ENCODE data around the gene AP3B1. TPM values are rescaled to one million over a fixed set of nuclear protein-coding genes. Genes with fewer than 3 reads are reported as not detected.

The AP3B1 gene, protein sequence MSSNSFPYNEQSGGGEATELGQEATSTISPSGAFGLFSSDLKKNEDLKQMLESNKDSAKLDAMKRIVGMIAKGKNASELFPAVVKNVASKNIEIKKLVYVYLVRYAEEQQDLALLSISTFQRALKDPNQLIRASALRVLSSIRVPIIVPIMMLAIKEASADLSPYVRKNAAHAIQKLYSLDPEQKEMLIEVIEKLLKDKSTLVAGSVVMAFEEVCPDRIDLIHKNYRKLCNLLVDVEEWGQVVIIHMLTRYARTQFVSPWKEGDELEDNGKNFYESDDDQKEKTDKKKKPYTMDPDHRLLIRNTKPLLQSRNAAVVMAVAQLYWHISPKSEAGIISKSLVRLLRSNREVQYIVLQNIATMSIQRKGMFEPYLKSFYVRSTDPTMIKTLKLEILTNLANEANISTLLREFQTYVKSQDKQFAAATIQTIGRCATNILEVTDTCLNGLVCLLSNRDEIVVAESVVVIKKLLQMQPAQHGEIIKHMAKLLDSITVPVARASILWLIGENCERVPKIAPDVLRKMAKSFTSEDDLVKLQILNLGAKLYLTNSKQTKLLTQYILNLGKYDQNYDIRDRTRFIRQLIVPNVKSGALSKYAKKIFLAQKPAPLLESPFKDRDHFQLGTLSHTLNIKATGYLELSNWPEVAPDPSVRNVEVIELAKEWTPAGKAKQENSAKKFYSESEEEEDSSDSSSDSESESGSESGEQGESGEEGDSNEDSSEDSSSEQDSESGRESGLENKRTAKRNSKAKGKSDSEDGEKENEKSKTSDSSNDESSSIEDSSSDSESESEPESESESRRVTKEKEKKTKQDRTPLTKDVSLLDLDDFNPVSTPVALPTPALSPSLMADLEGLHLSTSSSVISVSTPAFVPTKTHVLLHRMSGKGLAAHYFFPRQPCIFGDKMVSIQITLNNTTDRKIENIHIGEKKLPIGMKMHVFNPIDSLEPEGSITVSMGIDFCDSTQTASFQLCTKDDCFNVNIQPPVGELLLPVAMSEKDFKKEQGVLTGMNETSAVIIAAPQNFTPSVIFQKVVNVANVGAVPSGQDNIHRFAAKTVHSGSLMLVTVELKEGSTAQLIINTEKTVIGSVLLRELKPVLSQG
- total RNA-seq = 41.4 and 42.4 TPM in 2 replicates
- polyA plus RNA-seq = 25.4 and 29.4 TPM in 2 replicates

DNA sequence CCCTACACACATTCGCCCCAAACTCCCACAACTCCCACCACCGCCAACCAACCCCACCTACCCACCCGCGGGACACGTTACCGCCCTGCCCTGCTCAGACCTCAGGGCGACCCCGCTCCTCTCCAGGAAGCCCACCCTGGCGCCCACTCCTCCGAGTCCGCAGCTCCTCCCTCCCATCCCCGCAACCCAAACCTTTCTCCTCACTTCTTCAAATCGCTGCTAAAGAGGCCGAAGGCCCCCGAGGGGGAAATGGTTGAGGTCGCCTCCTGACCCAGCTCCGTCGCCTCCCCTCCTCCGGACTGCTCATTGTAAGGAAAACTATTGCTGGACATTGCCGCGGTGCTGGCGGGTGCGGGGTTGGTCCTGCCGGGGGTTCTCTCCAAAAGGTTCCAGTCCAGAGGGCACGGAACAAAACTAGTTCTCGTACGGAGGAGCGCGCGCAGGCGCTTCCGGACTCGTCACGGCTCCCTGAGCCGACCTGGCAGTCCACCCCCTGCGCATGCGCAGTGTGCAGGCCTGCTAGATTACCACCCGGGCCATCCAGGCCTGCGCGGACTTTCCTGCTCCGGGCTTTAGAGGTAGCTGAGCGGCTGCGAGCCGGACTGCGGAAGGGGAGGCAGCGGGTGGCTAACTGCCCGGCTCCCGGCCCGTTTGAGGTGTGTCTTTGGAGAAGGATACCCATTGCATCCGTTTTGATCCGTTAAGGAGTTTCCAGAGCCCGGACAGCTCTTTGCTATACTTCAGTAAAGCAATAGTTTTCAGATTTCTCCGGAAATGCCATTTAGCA, at the start of gene AP3B1:
Gene AP3B1 (minus strand): TSS at position 451 of the 787 bp plus-strand sequence. CDS start 119 bp downstream, at position 332.
- Histone ChIP-seq H3K4me3 (peak within 1 kb of the TSS; percentile 86), H3K27me3 (no peaks in the 10 kb centered on the region), H3K4me1 (ENCODE audit: insufficient read depth) (no peaks in the 10 kb centered on the region), H2AFZ (peak within 1 kb of the TSS; percentile 96), H3K4me2 (peak within 1 kb of the TSS; percentile 89), H3K79me2 (peaks cover 49% of the 10 kb centered on the region), H3K36me3 (replicated peaks; ENCODE audit: insufficient read depth, low read depth) (no peaks in the 10 kb centered on the region), H3K27ac (peak within 1 kb of the TSS; percentile 95), H3K9me2 (replicated peaks; ENCODE audit: insufficient read depth) (no peaks in the 10 kb centered on the region), H3K9me3 (ENCODE audit: low read depth) (no peaks in the 10 kb centered on the region), H4K20me1 (ENCODE audit: insufficient read depth, poor library complexity, severe bottlenecking) (peaks cover 7% of the 10 kb centered on the region)
- WGBS (ENCODE audit: low lambda C conversion rate, missing lambda C conversion rate) = 1% methylated on average over 53 of the region's 53 CpGs
- TF ChIP-seq EZH2phosphoT487 (IDR thresholded peaks at IDR 0.05; ENCODE audit: low read depth, severe bottlenecking, unreplicated experiment) (no peak), EZH2 (IDR thresholded peaks at IDR 0.05; ENCODE audit: borderline replicate concordance) (no peak)
- TF ChIP-seq, protein P1, sequence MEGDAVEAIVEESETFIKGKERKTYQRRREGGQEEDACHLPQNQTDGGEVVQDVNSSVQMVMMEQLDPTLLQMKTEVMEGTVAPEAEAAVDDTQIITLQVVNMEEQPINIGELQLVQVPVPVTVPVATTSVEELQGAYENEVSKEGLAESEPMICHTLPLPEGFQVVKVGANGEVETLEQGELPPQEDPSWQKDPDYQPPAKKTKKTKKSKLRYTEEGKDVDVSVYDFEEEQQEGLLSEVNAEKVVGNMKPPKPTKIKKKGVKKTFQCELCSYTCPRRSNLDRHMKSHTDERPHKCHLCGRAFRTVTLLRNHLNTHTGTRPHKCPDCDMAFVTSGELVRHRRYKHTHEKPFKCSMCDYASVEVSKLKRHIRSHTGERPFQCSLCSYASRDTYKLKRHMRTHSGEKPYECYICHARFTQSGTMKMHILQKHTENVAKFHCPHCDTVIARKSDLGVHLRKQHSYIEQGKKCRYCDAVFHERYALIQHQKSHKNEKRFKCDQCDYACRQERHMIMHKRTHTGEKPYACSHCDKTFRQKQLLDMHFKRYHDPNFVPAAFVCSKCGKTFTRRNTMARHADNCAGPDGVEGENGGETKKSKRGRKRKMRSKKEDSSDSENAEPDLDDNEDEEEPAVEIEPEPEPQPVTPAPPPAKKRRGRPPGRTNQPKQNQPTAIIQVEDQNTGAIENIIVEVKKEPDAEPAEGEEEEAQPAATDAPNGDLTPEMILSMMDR (IDR thresholded peaks at IDR 0.05; ENCODE audit: poor library complexity) = no peak
- DNase-seq (ENCODE audit: low spot score) = peak; percentile 100

DNA sequence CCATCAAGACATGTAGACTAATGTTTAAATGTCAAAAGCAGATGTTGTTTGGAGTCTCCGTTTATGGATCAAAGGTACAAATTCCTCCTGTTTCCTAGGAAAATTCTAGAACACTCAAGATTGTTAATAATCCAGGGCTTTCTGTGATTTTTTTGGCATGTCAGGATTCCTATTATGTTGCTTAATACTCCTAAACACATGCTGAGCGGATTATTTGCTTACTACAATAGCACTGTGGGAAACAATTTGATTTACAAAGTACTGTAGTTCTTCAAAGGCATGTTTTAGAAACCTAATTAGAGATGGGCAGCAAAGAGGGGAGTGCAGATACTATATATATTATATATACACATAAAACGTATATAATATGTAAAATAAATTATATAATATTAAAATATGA, 46.9 kb upstream of the AP3B1 start:
- no peaks in the 10 kb centered on the region for H3K36me3 ChIP-seq (replicated peaks; ENCODE audit: insufficient read depth, low read depth)
- peaks cover 7% of the 10 kb centered on the region for H3K9me3 ChIP-seq (ENCODE audit: low read depth)
- H3K4me3 ChIP-seq = no peak overlapping the region
- no peaks in the 10 kb centered on the region for H3K9me2 ChIP-seq (replicated peaks; ENCODE audit: insufficient read depth)
- no peaks in the 10 kb centered on the region for H3K4me1 ChIP-seq (ENCODE audit: insufficient read depth)
- H3K4me2 ChIP-seq = no peak overlapping the region
- no peaks in the 10 kb centered on the region for H3K79me2 ChIP-seq
- H3K27me3 ChIP-seq = no peaks in the 10 kb centered on the region
- no peak overlapping the region for H3K27ac ChIP-seq
- H2AFZ ChIP-seq = no peak overlapping the region
- H4K20me1 ChIP-seq (ENCODE audit: insufficient read depth, poor library complexity, severe bottlenecking) = no peaks in the 10 kb centered on the region
- 54% methylated on average over 3 of the region's 3 CpGs for WGBS (ENCODE audit: low lambda C conversion rate, missing lambda C conversion rate)
- TF ChIP-seq, protein P1 (IDR thresholded peaks at IDR 0.05; ENCODE audit: poor library complexity) = no peak
- TF ChIP-seq EZH2 (IDR thresholded peaks at IDR 0.05; ENCODE audit: borderline replicate concordance) = no peak
- no peak for TF ChIP-seq EZH2phosphoT487 (IDR thresholded peaks at IDR 0.05; ENCODE audit: low read depth, severe bottlenecking, unreplicated experiment)
- no peak for DNase-seq (ENCODE audit: low spot score)

DNA sequence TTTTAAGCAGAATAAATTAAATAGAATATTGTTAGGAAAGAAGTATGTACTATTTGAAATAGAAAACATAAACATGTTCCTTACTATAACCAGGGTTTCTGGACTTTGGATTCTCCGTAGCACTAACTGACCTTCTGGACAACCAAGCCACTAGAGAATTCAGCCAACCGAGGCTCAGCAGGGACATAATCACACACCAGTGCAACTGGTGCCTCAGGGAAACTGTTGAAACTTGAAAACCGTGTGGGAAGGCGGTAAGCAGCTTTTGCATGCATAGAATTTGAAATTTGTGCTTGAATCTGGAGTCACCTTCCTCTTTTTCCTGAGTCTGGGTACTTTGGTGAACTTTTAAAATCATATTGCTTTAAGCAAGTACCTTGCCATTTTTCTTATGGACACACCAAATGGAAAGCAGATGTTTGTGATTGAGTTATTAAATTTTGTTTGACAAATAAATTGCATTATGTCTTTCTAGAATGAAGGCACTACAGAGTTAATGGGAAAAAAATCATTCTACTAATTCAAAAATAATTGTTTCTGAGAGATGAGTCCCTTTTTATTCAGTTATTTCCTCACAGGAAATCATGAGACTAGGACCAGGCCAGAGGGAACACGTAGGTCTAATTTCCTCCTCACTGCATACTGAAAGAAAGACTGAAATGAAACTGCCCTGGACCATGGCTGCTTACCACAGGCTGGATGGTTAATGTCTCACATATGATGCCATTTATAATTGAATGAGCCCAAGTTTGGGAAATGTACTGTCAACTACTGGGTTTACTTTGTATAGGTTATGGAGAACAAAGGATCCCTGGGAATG, 45.3 kb upstream of the AP3B1 start:
- no peak for DNase-seq (ENCODE audit: low spot score)
- WGBS (ENCODE audit: low lambda C conversion rate, missing lambda C conversion rate) = 82% methylated on average over 5 of the region's 5 CpGs
- H3K79me2 ChIP-seq = no peaks in the 10 kb centered on the region
- no peak overlapping the region for H3K4me3 ChIP-seq
- H3K27me3 ChIP-seq = no peaks in the 10 kb centered on the region
- no peaks in the 10 kb centered on the region for H3K36me3 ChIP-seq (replicated peaks; ENCODE audit: insufficient read depth, low read depth)
- no peaks in the 10 kb centered on the region for H3K4me1 ChIP-seq (ENCODE audit: insufficient read depth)
- peaks cover 7% of the 10 kb centered on the region for H3K9me3 ChIP-seq (ENCODE audit: low read depth)
- no peak overlapping the region for H3K4me2 ChIP-seq
- no peaks in the 10 kb centered on the region for H3K9me2 ChIP-seq (replicated peaks; ENCODE audit: insufficient read depth)
- no peak overlapping the region for H3K27ac ChIP-seq
- H2AFZ ChIP-seq = no peak overlapping the region
- TF ChIP-seq EZH2 (IDR thresholded peaks at IDR 0.05; ENCODE audit: borderline replicate concordance) (no peak), EZH2phosphoT487 (IDR thresholded peaks at IDR 0.05; ENCODE audit: low read depth, severe bottlenecking, unreplicated experiment) (no peak)
- H4K20me1 ChIP-seq (ENCODE audit: insufficient read depth, poor library complexity, severe bottlenecking) = no peaks in the 10 kb centered on the region
